Hematopoietic multipotent progenitor cell treated with erythropoietin and hydrocortisone succinate and interleukin-3 and kit ligand, for 4 days (in vitro differentiated cells): ENCODE data around the gene HNRNPL.
A peak's percentile ranks its signal among the peaks of the same experiment; 100 is the strongest.
"Not testable (repeated sequence)": the region's sequence is repeated elsewhere in the genome, so short reads cannot be mapped to it uniquely, and the experiment has no call there.

Experiments
- DNase-seq: peaks from one replicate; pipeline ENCODE4 v3.0.0-alpha.2; 2015

Gene HNRNPL

DNA sequence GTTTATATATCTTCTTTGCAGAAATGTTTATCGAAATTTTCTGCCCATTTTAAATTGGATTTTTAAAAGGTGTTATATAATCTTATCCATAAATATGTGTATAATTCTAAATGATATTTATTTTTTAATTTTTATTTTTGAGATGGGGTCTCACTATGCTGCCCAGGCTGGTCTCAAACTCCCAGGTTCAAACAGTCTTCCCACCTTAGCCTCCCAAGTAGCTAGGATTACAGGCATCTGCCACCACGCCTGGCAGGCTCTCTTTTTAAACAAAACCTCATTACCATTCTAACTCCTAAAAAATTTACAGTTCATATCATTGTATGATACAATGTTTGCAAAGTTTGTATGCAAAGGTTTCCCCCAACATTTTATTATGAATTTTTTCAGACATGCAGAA, 53.6 kb downstream of the HNRNPL start:
- no peak for DNase-seq

DNA sequence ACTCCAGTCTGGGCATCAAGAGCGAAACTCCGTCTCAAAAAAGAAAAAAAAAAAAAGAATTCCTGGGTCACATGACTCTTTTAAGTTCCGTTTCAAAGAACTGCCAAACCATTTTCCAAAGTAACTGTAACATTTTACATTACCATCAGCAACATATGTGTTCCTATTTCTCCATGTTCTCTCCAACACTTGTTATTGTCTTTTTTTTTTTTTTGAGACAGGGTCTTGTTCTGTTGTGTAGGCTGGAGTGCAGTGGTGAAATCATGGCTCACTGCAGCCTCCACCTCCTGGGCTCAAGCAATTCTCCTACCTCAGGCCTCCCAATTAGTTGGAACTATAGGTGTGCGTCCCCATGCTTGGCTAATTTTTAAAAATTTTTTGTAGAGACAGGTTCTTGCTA, 54.2 kb downstream of the HNRNPL start:
- no peak for DNase-seq

DNA sequence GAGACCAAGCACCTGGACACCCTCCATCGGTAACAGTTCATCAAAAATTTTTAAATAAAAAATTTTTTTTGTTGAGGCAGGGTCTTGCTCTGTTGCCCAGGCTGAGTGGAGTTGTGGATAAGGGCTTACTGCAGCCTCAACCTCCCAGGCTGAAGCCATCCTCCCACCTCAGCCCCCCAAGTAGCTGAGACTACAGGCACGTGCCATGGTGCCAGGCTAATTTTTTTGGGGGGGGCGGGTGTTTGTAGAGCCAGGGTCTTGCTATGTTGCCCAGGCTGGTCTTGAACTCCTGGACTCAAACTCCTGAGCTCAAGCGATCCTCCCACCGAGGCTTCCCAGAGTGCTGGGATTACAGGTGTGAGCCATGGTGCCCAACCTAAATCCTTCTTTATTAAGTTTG, 56.1 kb downstream of the HNRNPL start:
- DNase-seq = no peak

DNA sequence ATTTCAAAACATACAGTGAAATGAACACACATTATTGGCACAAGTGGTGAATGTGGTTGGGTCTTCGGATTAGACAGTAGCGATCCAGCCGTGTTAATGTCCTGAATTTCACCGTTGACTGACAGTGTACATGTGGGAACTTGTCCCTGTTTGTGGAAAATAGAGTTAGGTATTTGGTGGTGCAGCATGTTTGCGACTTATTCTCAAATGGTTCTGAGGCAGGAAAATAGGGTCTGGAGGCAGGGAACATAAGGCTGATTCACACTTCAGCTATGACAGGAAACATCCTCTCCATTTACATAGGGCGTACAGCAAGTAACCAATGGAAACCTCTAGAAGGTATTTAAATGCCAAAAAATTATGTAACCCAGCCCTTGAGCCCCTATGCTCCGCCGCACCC, 56.6 kb downstream of the HNRNPL start:
- DNase-seq = no peak

DNA sequence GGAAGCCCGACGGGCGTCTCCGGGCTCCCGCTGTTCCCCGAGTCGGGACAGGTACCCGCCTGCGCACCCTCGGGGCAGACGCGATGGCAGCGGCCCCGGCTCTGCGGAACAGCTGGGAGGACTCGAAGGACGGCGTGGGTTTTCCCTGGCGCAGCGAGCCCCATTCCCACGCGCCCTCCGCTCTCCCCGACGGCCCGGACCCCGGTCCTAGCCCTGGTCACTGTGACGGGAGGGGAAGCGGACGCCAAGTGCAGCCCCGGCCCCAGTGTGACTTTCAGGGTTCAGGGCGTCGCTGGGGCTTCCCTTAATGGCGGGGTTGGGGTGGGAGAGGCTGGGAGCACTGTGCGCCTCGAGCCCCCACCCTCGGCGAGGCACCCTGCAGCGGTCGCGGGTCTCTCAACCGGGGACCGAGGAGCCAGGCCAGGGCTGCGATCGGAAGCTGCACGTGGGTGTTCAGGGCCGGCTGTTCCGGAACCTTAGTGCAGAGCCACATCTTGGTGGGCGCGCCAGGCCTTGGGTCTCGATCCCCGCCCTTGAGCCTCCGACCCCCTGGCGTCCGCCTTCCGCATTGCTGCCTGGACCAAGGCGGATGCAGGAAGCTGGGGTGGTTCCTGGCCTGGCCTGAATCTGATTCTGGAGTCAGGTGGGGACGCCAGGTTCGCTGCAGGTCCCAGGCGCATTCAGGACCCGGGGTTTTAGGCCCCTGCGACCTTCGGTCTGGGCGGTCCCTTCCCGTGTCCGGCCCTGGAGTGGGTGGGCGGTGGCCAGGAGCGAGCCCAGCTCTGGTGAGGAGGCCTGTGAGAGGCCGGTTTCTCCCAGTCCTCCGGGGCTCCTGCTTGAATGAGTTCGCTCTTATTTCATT, 57.3 kb downstream of the HNRNPL start:
- DNase-seq = peak; percentile 78

DNA sequence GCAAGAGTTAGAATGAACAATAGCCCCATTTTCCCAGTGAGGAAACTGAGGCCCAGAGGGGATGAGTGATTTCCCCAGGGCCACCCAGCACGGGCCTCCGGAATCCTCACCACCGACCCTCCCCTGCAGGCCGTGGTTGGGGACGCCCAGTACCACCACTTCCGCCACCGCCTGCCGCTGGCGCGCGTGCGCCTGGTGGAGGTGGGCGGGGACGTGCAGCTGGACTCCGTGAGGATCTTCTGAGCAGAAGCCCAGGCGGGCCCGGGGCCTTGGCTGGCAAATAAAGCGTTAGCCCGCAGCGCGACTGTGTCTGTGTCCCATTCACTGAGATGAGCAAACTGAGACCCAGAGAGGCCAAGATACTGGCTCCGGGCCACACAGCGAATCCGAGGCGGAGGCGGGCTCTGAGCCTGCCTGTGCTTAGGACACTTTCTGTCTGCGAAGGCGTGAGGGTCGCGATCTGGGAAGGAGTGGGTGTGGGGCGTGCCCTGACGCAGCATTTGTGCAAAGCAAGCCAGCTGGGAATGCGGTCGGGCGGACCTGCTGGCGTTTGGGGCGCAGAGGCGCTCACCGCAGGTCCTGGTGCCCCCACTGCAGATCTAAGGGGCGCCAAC, 58.2 kb downstream of the HNRNPL start:
- not testable (repeated sequence) for DNase-seq

DNA sequence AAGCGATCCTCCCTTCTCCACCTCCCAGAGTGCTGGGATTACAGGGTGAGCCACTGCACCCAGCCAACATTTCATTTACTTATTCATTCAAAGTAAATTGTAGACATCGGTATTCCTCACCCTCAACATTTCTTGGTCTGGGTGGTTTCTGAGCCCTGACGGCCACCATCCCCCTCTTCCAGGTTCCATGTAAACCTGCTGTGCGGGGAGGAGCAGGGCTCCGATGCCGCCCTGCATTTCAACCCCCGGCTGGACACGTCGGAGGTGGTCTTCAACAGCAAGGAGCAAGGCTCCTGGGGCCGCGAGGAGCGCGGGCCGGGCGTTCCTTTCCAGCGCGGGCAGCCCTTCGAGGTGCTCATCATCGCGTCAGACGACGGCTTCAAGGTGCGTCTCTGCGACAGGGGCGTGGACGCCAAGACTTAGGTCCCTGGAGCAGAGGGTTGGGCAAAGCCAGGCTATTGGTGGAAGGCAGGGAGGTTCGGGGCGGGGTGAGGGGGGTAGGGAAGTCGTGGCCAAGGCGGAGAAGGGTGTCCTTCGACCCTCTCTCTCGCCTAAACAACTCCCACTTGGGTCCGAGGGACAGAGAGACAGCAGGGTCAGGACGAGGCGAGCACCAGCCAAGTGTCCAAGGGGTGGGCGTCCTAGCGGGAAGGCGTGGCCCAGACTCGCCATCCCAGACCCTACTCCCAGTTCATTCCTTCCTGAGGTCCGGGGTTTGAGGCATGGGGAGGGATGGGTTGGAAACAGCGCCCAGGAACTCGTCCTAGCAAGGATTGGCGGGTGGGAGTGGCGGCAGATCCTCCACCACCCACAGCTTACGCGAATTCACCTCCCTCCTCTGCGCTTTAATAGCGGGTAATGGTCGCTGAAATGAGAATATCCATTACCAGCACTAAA, 59.0 kb downstream of the HNRNPL start:
- DNase-seq = not testable (repeated sequence)

DNA sequence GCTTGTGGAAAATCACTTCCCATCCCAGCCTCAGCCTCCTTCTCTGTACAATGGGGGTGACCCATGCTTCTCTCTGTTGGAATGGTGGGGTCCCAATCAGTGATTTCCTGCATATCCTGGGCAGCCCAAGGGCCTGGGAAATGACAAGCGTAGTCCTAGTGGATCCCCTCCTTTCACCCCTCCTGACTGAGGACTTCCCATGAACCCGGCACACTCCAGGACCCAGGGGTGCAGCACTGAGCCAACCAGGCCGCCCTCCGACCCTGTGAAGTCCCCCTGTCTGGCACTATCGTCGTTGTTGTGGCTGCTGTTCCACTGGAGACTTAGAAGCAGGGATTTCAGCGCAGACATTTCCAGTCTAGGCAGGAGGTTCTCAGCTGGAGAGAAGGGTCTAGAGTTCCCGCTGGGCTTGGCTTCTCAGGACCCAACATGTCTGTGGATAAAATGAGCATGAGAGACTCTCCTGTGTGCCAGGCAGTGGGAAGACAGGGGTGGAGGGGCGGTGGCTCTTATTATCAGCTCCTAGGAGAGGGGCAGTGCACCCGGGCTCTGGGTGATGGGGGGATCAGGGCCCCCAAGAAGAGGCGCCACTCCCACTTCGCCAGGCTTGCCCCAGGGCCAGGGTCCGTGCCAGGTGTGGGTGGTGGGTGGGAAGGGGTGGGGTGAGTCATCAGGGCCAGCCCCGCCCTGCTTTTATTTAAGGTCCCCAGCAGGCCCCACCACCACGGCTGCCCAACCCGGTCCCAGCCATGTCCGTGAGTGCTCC, 61.1 kb downstream of the HNRNPL start, which contains the start of gene LGALS7B:
LGALS7B (plus strand) TSS at position 723 of the 766 bp plus-strand sequence; CDS start at position 750, 27 bp downstream.
- no peak for DNase-seq

DNA sequence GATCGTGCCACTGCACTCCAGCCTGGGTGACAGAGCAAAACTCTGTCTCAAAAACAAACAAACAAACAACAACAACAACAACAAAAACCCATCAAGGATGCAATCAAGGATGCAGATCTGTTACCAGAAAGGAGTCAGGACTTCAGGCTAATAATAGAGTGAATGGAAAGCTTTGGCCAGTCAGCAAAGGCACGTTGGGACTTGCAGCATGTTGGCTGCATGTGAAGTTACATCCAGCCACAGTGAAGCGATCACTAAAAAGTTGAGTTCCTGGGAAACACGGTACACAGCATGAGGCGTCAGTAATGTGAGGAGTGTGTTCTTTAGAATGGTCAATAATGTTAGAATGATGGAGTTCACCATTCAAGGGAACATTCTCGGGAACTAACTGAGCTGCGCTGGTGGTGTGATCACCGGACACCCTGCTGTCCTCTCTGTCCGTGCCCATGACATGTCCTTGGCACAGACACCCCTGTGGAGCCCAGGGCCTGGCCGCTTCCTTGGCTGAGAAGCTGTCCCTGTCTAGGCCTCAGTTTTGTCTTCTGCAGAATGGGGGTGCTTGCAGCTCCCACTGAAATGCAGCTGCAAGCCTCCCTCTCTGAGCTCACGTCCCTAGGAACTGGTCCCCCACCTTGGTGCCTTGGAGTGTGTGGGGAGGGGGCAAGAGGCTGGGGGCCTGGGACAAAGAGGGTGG, 63.1 kb downstream of the HNRNPL start:
- DNase-seq = no peak
